Skeletal muscle satellite cell (primary cell): ENCODE measurements around the gene CNOT10. TPM values are rescaled to one million over a fixed set of nuclear protein-coding genes. Genes with fewer than 3 reads are reported as not detected.
A peak's percentile ranks its signal among the peaks of the same experiment; 100 is the strongest.
"Not testable (repeated sequence)": the region's sequence is repeated elsewhere in the genome, so short reads cannot be mapped to it uniquely, and the experiment has no call there.

ENCODE experiments used
- H3K27me3 ChIP-seq: 2 replicates; pipeline ENCODE4 v1.7.0; 2013; ENCODE audit warnings: low read length; ENCODE audit not compliant: control insufficient read depth, insufficient read depth
- H3K36me3 ChIP-seq: 2 replicates; pipeline ENCODE4 v1.7.0; 2013; ENCODE audit warnings: mild to moderate bottlenecking, control low read depth, low read length; ENCODE audit not compliant: insufficient read depth
- H3K4me1 ChIP-seq: 2 replicates; pipeline ENCODE4 v1.7.0; 2013; ENCODE audit warnings: low read length; ENCODE audit not compliant: control insufficient read depth, insufficient read depth
- H3K4me2 ChIP-seq: 2 replicates; pipeline ENCODE4 v1.7.0; 2013; ENCODE audit warnings: mild to moderate bottlenecking, low read length
- H3K4me3 ChIP-seq: 2 replicates; pipeline ENCODE4 v1.7.0; 2013; ENCODE audit warnings: low read length
- H3K9ac ChIP-seq: 2 replicates; pipeline ENCODE4 v1.7.0; 2013; ENCODE audit warnings: mild to moderate bottlenecking, low read depth, low read length, moderate library complexity
- H3K9me3 ChIP-seq: replicated peaks from 2 replicates; pipeline ENCODE4 v1.7.0; 2013; ENCODE audit warnings: mild to moderate bottlenecking, control low read depth, low read length
- total RNA-seq: library from RNA; depleted of rRNA; stranded (reverse); fragments of >200 nt; gene quantifications from 2 replicates; pipeline ENCODE4 v1.2.3, GENCODE V29; 2012; rRNA removed

CNOT10 gene
- 19.0 and 20.5 TPM in 2 replicates for total RNA-seq

- Histone ChIP-seq H3K9ac (peak within 1 kb of the TSS; percentile 82), H3K36me3 (peaks cover 5% of the 10 kb centered on the region), H3K9me3 (no peaks in the 10 kb centered on the region), H3K4me2 (peak within 1 kb of the TSS; percentile 79), H3K27me3 (no peaks in the 10 kb centered on the region), H3K4me3 (peak within 1 kb of the TSS; percentile 90), H3K4me1 (peaks cover 8% of the 10 kb centered on the region)
Observed at GRCh38 chr3:32684800-32685542, at the start of gene CNOT10. Gene CNOT10, plus strand, starts transcription at chr3:32685188. Its CDS starts 273 bp downstream, at chr3:32685461.

DNA sequence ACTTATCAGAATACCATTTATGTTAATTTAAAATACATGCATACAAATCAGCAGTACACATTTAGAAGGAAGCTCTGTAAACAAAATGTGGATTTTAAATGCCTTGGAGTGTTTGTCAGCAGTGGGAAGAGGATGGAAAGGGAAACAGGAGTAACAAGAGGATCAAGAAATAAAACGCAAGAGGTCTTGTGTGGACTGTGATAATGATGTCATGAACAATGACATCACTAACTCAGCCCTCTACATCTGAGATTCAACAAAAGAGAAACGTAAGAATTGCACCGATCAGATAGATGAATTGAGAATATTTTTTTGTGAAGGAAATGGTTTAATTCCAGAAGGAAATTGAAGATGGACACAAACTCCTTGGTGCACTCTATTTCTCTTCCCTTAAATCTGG is 44.0 kb upstream of the CNOT10 start:
- Histone ChIP-seq H3K27me3 (peaks cover 33% of the 10 kb centered on the region), H3K9me3 (no peaks in the 10 kb centered on the region), H3K4me2 (no peak overlapping the region)

GRCh38 chr3:32641356-32641755 is 43.6 kb upstream of the CNOT10 start:
- H3K9me3 ChIP-seq: no peaks in the 10 kb centered on the region
- no peak overlapping the region for H3K4me2 ChIP-seq
- no peak overlapping the region for H3K9ac ChIP-seq

More for the DNA sequence above, 44.0 kb upstream of the CNOT10 start:
- Histone ChIP-seq H3K9ac (no peak overlapping the region), H3K4me3 (no peak overlapping the region), H3K36me3 (no peaks in the 10 kb centered on the region), H3K4me1 (no peaks in the 10 kb centered on the region)

GRCh38 chr3:32643354-32643753 is 41.6 kb upstream of the CNOT10 start:
- H3K9me3 ChIP-seq: no peaks in the 10 kb centered on the region
- peaks cover 25% of the 10 kb centered on the region for H3K27me3 ChIP-seq
- no peak overlapping the region for H3K9ac ChIP-seq
- no peaks in the 10 kb centered on the region for H3K4me1 ChIP-seq
- no peaks in the 10 kb centered on the region for H3K36me3 ChIP-seq
- H3K4me3 ChIP-seq: no peak overlapping the region
- H3K4me2 ChIP-seq: no peak overlapping the region

More at GRCh38 chr3:32641356-32641755, 43.6 kb upstream of the CNOT10 start:
- Histone ChIP-seq H3K27me3 (peaks cover 29% of the 10 kb centered on the region), H3K4me1 (no peaks in the 10 kb centered on the region), H3K36me3 (no peaks in the 10 kb centered on the region), H3K4me3 (no peak overlapping the region)

DNA sequence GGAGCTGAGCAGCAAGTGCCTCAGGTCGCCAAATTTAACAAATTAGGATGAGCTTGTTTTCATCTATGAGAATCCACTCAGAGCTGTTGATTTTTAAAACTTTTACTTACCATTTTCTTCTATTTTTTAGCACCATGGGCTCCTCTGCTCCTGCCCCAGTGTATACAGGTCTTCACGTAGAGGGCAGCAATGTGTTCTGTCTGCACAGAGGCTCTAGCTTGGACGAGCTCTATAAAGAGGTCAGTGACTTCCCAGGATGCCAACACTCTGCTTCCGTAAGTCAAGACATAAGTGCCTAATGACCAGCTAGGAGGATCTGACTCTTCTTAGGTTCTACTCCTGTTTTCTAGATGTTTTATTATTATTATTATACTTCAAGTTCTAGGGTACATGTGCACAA is 41.2 kb upstream of the CNOT10 start:
- H3K9me3 ChIP-seq: no peaks in the 10 kb centered on the region
- H3K4me3 ChIP-seq: no peak overlapping the region
- peaks cover 28% of the 10 kb centered on the region for H3K27me3 ChIP-seq
- H3K4me2 ChIP-seq: no peak overlapping the region
- no peaks in the 10 kb centered on the region for H3K36me3 ChIP-seq
- H3K9ac ChIP-seq: no peak overlapping the region
- no peaks in the 10 kb centered on the region for H3K4me1 ChIP-seq

DNA sequence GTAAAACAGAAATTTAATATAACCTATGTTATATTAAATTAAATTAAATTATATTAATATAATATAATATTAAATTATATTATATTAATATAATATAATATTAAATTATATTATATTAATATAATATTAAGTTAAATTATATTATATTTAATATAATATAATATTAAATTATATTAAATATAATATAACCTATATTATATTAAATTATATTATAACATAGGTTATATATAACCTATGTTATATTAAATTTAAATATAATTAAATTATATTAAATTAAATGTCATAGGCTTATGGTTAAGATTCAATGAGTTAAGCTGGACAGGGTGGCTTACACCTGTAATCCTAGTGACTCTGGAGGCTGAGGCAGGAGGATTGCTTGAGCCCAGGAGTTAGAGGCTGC is 40.6 kb upstream of the CNOT10 start:
- H3K36me3 ChIP-seq: no peaks in the 10 kb centered on the region
- no peaks in the 10 kb centered on the region for H3K9me3 ChIP-seq
- H3K27me3 ChIP-seq: peaks cover 31% of the 10 kb centered on the region
- H3K4me1 ChIP-seq: no peaks in the 10 kb centered on the region
- no peak overlapping the region for H3K4me3 ChIP-seq
- H3K9ac ChIP-seq: no peak overlapping the region
- H3K4me2 ChIP-seq: no peak overlapping the region

- Histone ChIP-seq H3K27me3 (peaks cover 18% of the 10 kb centered on the region), H3K4me2 (no peak overlapping the region), H3K9me3 (no peaks in the 10 kb centered on the region), H3K4me1 (no peaks in the 10 kb centered on the region), H3K4me3 (no peak overlapping the region), H3K9ac (no peak overlapping the region), H3K36me3 (no peaks in the 10 kb centered on the region)
Observed at GRCh38 chr3:32646761-32647160, 38.2 kb upstream of the CNOT10 start.

- not testable (repeated sequence) for H3K9ac ChIP-seq, H3K4me1 ChIP-seq, H3K4me2 ChIP-seq, H3K9me3 ChIP-seq, H3K36me3 ChIP-seq, H3K4me3 ChIP-seq
- peaks cover 31% of the 10 kb centered on the region for H3K27me3 ChIP-seq
Observed at GRCh38 chr3:32652337-32653100, 32.5 kb upstream of the CNOT10 start.

DNA sequence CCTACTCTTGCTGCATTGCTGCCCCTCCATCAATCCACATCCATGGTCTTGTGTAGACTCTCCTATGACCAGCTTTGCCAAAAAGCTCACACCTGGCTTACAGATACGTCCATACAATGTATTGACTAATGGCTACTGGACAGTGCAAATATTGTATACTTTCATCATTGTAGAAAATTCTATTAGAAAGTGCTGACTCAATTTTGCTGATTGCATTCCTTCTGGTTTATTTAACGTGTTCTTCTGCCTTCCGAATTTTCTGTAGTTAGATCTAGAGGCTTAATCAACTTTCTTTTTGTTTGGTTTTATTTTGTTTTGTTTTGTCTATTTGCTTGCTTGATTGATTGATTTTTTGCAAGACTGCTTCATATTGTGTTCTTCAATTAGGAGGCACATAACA is 29.8 kb upstream of the CNOT10 start:
- no peaks in the 10 kb centered on the region for H3K4me1 ChIP-seq
- no peaks in the 10 kb centered on the region for H3K9me3 ChIP-seq
- H3K4me2 ChIP-seq: no peak overlapping the region
- no peak overlapping the region for H3K9ac ChIP-seq
- H3K36me3 ChIP-seq: no peaks in the 10 kb centered on the region
- H3K4me3 ChIP-seq: no peak overlapping the region
- H3K27me3 ChIP-seq: peaks cover 32% of the 10 kb centered on the region

GRCh38 chr3:32660634-32661033 is 24.4 kb upstream of the CNOT10 start:
- no peak overlapping the region for H3K9ac ChIP-seq
- H3K4me3 ChIP-seq: no peak overlapping the region
- no peaks in the 10 kb centered on the region for H3K36me3 ChIP-seq
- H3K4me2 ChIP-seq: no peak overlapping the region
- H3K9me3 ChIP-seq: no peaks in the 10 kb centered on the region
- H3K4me1 ChIP-seq: no peaks in the 10 kb centered on the region
- H3K27me3 ChIP-seq: peaks cover 24% of the 10 kb centered on the region

- Histone ChIP-seq H3K4me2 (no peak overlapping the region), H3K4me3 (no peak overlapping the region), H3K36me3 (no peaks in the 10 kb centered on the region), H3K4me1 (no peaks in the 10 kb centered on the region), H3K9ac (no peak overlapping the region), H3K27me3 (peaks cover 20% of the 10 kb centered on the region), H3K9me3 (no peaks in the 10 kb centered on the region)
Observed at GRCh38 chr3:32662647-32663046, 22.3 kb upstream of the CNOT10 start.
